Measurements from ENCODE around the gene LTB4R.

LTB4R gene

GRCh38 chr14:24365600-24366412, 54.5 kb downstream of the LTB4R start:
- TF ChIP-seq SIN3A (IDR thresholded peaks at IDR 0.05; ENCODE audit: borderline replicate concordance, insufficient read depth, low read length) = no peak
- no peak for TF ChIP-seq FOXP2 (optimal IDR thresholded peaks at IDR 0.05; ENCODE audit: borderline replicate concordance, extremely low read depth, extremely low read length, insufficient read depth)
- TF ChIP-seq POLR2AphosphoS5 (IDR thresholded peaks at IDR 0.05; ENCODE audit: low read depth, low read length) = no peak
- TF ChIP-seq, protein P1, sequence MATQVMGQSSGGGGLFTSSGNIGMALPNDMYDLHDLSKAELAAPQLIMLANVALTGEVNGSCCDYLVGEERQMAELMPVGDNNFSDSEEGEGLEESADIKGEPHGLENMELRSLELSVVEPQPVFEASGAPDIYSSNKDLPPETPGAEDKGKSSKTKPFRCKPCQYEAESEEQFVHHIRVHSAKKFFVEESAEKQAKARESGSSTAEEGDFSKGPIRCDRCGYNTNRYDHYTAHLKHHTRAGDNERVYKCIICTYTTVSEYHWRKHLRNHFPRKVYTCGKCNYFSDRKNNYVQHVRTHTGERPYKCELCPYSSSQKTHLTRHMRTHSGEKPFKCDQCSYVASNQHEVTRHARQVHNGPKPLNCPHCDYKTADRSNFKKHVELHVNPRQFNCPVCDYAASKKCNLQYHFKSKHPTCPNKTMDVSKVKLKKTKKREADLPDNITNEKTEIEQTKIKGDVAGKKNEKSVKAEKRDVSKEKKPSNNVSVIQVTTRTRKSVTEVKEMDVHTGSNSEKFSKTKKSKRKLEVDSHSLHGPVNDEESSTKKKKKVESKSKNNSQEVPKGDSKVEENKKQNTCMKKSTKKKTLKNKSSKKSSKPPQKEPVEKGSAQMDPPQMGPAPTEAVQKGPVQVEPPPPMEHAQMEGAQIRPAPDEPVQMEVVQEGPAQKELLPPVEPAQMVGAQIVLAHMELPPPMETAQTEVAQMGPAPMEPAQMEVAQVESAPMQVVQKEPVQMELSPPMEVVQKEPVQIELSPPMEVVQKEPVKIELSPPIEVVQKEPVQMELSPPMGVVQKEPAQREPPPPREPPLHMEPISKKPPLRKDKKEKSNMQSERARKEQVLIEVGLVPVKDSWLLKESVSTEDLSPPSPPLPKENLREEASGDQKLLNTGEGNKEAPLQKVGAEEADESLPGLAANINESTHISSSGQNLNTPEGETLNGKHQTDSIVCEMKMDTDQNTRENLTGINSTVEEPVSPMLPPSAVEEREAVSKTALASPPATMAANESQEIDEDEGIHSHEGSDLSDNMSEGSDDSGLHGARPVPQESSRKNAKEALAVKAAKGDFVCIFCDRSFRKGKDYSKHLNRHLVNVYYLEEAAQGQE (IDR thresholded peaks at IDR 0.05; ENCODE audit: insufficient read depth in 1 of 2, low read depth in 2 of 2, low read length in 2 of 2) = no peak
- TF ChIP-seq TAF1 (IDR thresholded peaks at IDR 0.05; ENCODE audit: borderline replicate concordance, insufficient read depth, low read length) = no peak

DNA sequence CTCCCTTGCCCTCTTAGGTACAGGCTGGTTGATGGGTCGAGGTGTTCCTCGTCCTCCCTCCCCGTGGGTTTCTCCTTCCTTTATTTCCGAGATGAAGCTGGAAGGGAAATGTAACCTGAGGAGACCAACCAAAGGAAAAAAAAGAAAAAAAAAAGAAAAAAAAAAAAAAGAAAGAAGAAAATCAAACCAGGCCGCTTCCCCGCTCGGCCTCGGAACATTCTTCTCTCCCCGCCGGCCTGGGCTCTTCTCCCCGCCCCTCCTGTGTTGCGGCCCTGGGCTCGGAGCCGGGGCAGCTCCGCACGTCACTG, 55.1 kb downstream of the LTB4R start:
- TF ChIP-seq, protein P1 (IDR thresholded peaks at IDR 0.05; ENCODE audit: insufficient read depth in 1 of 2, low read depth in 2 of 2, low read length in 2 of 2) = no peak
- peak; percentile 29; the same call in 1 of the 2 replicates for TF ChIP-seq POLR2AphosphoS5 (IDR thresholded peaks at IDR 0.05; ENCODE audit: low read depth, low read length)
- 0 out of 2 replicates have a peak, but pooled peaks have one; percentile 46 for TF ChIP-seq SIN3A (IDR thresholded peaks at IDR 0.05; ENCODE audit: borderline replicate concordance, insufficient read depth, low read length)
- TF ChIP-seq FOXP2 (optimal IDR thresholded peaks at IDR 0.05; ENCODE audit: borderline replicate concordance, extremely low read depth, extremely low read length, insufficient read depth) = no peak
- no peak for TF ChIP-seq TAF1 (IDR thresholded peaks at IDR 0.05; ENCODE audit: borderline replicate concordance, insufficient read depth, low read length)

DNA sequence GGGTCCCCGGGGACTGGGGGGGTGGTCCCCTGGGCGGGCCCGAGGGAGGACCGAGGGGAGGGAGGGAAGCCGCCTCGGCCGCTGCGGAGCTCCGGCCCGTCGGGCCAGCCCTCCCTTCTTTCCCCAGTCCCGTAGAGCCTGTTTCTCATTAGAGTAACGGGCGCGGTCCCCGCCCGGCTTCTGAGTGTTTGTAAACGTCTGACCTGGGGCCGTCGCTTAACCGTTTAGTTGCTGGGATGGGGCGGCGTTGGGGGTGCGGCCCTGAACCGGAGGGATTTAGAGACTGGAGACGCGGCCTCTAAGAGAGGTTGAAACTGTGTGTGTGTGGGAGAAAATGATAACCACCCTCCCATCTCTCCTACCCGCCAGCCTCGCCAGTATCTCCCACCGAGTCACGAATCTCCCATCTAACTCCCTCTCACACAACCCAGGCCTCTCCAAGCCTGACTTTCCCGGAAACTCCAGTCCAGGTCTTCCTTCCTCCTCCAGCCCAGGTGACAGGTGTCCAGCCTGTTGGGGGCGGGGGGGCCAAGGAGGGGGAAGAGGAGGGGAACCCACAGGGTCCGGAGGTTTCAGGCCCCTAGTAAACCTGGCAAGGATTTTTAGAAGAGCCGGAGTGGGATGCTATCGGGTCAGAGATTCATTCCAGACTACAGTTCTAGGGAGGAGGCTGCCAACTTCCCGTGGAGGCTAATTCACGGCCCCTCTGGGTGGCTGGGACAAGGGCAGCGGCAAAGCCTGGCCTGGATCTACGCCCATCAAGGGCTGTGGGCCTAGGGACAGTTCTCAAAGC, 55.6 kb downstream of the LTB4R start:
- TF ChIP-seq FOXP2 (optimal IDR thresholded peaks at IDR 0.05; ENCODE audit: borderline replicate concordance, extremely low read depth, extremely low read length, insufficient read depth) = peak; percentile 75
- TF ChIP-seq TAF1 (IDR thresholded peaks at IDR 0.05; ENCODE audit: borderline replicate concordance, insufficient read depth, low read length) = 0 out of 2 replicates have a peak, but pooled peaks have one; percentile 4
- TF ChIP-seq, protein P1 (IDR thresholded peaks at IDR 0.05; ENCODE audit: insufficient read depth in 1 of 2, low read depth in 2 of 2, low read length in 2 of 2) = no peak
- no peak for TF ChIP-seq POLR2AphosphoS5 (IDR thresholded peaks at IDR 0.05; ENCODE audit: low read depth, low read length)
- peak; percentile 11; the same call in 1 of the 2 replicates for TF ChIP-seq SIN3A (IDR thresholded peaks at IDR 0.05; ENCODE audit: borderline replicate concordance, insufficient read depth, low read length)

Measured in PFSK-1 (cell line).